ENCODE data around the gene CACNG1.

- TF ChIP-seq POLR2A (IDR thresholded peaks at IDR 0.05; ENCODE audit: low read length) (no peak), GATA1 (IDR thresholded peaks at IDR 0.05; ENCODE audit: low read depth, low read length) (no peak)
Measured at GRCh38 chr17:67013891-67014290, 30.5 kb upstream of the CACNG1 start.

All from erythroblast (primary cell).